DOHH2 (cell line): ENCODE data around the gene ALPG.

Source experiments
- CTCF ChIP-seq: fragments of 200-600 bp; sonication (generic); IDR thresholded peaks from one replicate; pipeline ENCODE4 v1.5.1; 2014; ENCODE audit warnings: antibody characterized with exemption, mild to moderate bottlenecking, low read depth, low read length; ENCODE audit not compliant: poor library complexity, severe bottlenecking
- EZH2phosphoT487 ChIP-seq: fragments of 200-600 bp; sonication (generic); IDR thresholded peaks from 2 replicates; pipeline ENCODE4 v1.6.1; 2017; ENCODE audit warnings: borderline replicate concordance, mild to moderate bottlenecking, antibody characterized with exemption, low read length, moderate library complexity, mixed read lengths

GRCh38 chr2:232449964-232450363 is 43.3 kb downstream of the ALPG start:
- TF ChIP-seq CTCF = no peak
- no peak for TF ChIP-seq EZH2phosphoT487
